HEK293 (cell line): Measurements from ENCODE around the gene MRPL4.

Experiments used
- ZIC2 ChIP-seq: fragments of 450-650 bp; formaldehyde crosslinking; IDR thresholded peaks from 2 replicates; pipeline ENCODE4 v1.5.1; 2016; ENCODE audit warnings: missing biosample characterization, missing genetic modification characterization
- ZNF394 ChIP-seq: fragments of 450-650 bp; formaldehyde crosslinking; IDR thresholded peaks from 2 replicates; pipeline ENCODE4 v1.5.1; 2016; ENCODE audit warnings: missing biosample characterization, missing genetic modification characterization, mild to moderate bottlenecking, moderate library complexity, borderline replicate concordance
- ZNF654 ChIP-seq: fragments of 450-650 bp; formaldehyde crosslinking; IDR thresholded peaks from 2 replicates; pipeline ENCODE4 v1.5.1; 2016; ENCODE audit warnings: low read depth, missing biosample characterization, missing genetic modification characterization
- ZNF747 ChIP-seq: fragments of 450-650 bp; formaldehyde crosslinking; IDR thresholded peaks from 2 replicates; pipeline ENCODE4 v1.5.1; 2016; ENCODE audit warnings: missing biosample characterization, missing genetic modification characterization
- TF ChIP-seq, protein P1 (sequence below): fragments of 450-650 bp; formaldehyde crosslinking; IDR thresholded peaks from 2 replicates; pipeline ENCODE4 v1.5.1; 2016; ENCODE audit warnings: missing biosample characterization, missing genetic modification characterization
- TF ChIP-seq, protein P2 (sequence below): fragments of 450-650 bp; formaldehyde crosslinking; IDR thresholded peaks from 2 replicates; pipeline ENCODE4; 2016; ENCODE audit warnings: missing biosample characterization, missing genetic modification characterization
- TF ChIP-seq, protein P3 (sequence below): fragments of 450-650 bp; formaldehyde crosslinking; IDR thresholded peaks from 2 replicates; pipeline ENCODE4 v1.5.1; 2016; ENCODE audit warnings: missing biosample characterization, missing genetic modification characterization

DNA sequence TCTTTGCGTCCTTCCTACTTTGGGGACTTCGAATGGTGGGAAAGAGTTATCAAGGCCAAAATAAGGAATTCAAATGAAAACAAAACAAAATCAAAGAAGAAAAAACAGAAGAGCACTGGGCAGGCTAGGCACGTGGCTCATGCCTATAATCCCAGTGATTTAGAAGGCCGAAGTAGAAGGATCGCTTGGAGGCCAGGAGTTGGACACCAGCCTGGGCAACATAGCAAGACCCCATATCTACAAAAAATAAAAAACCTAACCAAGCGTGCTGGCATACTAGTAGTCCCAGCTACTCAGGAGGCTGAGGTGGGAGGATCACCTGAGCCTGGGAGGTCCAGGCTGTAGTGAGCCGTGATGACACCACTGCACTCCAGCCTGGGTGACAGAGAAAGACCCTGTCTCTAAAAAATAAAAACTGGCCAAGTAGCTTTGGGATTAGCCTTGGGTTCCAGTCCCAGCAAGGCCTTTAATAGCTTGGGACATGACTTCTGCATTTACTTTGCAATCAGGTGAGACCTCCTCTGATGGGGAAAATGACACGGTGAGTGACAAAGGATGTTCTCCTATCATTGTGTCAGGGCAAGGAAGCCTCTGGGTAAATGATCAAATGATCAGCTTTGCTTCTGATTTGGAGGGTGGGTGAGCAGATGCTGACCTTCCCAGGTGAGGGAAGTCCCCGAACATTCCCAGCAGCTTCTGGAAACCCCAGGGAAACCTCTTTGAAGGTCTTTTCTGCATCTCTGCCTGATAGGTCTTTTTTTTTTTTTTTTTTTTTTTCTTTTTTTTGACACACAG, 26.0 kb downstream of the MRPL4 start:
- TF ChIP-seq, protein P1, sequence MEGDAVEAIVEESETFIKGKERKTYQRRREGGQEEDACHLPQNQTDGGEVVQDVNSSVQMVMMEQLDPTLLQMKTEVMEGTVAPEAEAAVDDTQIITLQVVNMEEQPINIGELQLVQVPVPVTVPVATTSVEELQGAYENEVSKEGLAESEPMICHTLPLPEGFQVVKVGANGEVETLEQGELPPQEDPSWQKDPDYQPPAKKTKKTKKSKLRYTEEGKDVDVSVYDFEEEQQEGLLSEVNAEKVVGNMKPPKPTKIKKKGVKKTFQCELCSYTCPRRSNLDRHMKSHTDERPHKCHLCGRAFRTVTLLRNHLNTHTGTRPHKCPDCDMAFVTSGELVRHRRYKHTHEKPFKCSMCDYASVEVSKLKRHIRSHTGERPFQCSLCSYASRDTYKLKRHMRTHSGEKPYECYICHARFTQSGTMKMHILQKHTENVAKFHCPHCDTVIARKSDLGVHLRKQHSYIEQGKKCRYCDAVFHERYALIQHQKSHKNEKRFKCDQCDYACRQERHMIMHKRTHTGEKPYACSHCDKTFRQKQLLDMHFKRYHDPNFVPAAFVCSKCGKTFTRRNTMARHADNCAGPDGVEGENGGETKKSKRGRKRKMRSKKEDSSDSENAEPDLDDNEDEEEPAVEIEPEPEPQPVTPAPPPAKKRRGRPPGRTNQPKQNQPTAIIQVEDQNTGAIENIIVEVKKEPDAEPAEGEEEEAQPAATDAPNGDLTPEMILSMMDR (tag by site-specific recombination), result no peak
- TF ChIP-seq ZNF747 (tag by site-specific recombination) (no peak), ZIC2 (tag by site-specific recombination) (no peak), ZNF394 (no peak), ZNF654 (tag by site-specific recombination) (no peak)
- TF ChIP-seq, protein P2, sequence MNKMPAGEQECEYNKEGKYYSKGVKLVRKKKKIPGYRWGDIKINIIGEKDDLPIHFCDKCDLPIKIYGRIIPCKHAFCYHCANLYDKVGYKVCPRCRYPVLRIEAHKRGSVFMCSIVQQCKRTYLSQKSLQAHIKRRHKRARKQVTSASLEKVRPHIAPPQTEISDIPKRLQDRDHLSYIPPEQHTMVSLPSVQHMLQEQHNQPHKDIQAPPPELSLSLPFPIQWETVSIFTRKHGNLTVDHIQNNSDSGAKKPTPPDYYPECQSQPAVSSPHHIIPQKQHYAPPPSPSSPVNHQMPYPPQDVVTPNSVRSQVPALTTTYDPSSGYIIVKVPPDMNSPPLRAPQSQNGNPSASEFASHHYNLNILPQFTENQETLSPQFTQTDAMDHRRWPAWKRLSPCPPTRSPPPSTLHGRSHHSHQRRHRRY (tag by site-specific recombination), result no peak
- TF ChIP-seq, protein P3, sequence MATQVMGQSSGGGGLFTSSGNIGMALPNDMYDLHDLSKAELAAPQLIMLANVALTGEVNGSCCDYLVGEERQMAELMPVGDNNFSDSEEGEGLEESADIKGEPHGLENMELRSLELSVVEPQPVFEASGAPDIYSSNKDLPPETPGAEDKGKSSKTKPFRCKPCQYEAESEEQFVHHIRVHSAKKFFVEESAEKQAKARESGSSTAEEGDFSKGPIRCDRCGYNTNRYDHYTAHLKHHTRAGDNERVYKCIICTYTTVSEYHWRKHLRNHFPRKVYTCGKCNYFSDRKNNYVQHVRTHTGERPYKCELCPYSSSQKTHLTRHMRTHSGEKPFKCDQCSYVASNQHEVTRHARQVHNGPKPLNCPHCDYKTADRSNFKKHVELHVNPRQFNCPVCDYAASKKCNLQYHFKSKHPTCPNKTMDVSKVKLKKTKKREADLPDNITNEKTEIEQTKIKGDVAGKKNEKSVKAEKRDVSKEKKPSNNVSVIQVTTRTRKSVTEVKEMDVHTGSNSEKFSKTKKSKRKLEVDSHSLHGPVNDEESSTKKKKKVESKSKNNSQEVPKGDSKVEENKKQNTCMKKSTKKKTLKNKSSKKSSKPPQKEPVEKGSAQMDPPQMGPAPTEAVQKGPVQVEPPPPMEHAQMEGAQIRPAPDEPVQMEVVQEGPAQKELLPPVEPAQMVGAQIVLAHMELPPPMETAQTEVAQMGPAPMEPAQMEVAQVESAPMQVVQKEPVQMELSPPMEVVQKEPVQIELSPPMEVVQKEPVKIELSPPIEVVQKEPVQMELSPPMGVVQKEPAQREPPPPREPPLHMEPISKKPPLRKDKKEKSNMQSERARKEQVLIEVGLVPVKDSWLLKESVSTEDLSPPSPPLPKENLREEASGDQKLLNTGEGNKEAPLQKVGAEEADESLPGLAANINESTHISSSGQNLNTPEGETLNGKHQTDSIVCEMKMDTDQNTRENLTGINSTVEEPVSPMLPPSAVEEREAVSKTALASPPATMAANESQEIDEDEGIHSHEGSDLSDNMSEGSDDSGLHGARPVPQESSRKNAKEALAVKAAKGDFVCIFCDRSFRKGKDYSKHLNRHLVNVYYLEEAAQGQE (tag by site-specific recombination), result no peak
